C4-2B (cell line): ENCODE results near the gene CBX3.

Experiments used
- H3K27ac ChIP-seq: fragments of 450-650 bp; 2 replicates; pipeline ENCODE4 v1.5.1; 2017
- ZFX ChIP-seq: fragments of 450-650 bp; IDR thresholded peaks from 2 replicates; pipeline ENCODE4 v1.6.1; 2017
- TF ChIP-seq, protein P1 (sequence below): fragments of 450-650 bp; conservative IDR thresholded peaks from 2 replicates; pipeline ENCODE4 v1.5.1; 2017; ENCODE audit warnings: mild to moderate bottlenecking

Gene CBX3

DNA sequence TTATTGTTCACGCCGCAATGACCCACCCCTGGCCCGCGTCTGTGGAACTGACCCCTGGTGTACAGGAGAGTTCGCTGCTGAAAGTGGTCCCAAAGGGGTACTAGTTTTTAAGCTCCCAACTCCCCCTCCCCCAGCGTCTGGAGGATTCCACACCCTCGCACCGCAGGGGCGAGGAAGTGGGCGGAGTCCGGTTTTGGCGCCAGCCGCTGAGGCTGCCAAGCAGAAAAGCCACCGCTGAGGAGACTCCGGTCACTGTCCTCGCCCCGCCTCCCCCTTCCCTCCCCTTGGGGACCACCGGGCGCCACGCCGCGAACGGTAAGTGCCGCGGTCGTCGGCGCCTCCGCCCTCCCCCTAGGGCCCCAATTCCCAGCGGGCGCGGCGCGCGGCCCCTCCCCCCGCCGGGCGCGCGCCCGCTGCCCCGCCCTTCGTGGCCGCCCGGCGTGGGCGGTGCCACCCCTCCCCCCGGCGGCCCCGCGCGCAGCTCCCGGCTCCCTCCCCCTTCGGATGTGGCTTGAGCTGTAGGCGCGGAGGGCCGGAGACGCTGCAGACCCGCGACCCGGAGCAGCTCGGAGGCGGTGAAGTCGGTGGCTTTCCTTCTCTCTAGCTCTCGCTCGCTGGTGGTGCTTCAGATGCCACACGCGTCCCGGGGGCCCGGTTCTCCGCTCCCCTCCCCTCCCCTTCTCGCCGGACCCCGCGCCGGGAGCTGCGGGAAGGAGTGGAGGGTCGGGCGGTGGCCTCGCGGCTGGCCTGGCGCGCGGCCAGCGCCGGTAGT, at the start of gene CBX3:
Gene CBX3, plus strand, starts transcription at position 499 of the 772 bp plus-strand sequence. CDS start 1,254 bp downstream, outside the sequence.
- peak within 1 kb of the TSS; percentile 100 for H3K27ac ChIP-seq
- TF ChIP-seq ZFX: no peak
- TF ChIP-seq, protein P1, sequence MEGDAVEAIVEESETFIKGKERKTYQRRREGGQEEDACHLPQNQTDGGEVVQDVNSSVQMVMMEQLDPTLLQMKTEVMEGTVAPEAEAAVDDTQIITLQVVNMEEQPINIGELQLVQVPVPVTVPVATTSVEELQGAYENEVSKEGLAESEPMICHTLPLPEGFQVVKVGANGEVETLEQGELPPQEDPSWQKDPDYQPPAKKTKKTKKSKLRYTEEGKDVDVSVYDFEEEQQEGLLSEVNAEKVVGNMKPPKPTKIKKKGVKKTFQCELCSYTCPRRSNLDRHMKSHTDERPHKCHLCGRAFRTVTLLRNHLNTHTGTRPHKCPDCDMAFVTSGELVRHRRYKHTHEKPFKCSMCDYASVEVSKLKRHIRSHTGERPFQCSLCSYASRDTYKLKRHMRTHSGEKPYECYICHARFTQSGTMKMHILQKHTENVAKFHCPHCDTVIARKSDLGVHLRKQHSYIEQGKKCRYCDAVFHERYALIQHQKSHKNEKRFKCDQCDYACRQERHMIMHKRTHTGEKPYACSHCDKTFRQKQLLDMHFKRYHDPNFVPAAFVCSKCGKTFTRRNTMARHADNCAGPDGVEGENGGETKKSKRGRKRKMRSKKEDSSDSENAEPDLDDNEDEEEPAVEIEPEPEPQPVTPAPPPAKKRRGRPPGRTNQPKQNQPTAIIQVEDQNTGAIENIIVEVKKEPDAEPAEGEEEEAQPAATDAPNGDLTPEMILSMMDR: no peak

DNA sequence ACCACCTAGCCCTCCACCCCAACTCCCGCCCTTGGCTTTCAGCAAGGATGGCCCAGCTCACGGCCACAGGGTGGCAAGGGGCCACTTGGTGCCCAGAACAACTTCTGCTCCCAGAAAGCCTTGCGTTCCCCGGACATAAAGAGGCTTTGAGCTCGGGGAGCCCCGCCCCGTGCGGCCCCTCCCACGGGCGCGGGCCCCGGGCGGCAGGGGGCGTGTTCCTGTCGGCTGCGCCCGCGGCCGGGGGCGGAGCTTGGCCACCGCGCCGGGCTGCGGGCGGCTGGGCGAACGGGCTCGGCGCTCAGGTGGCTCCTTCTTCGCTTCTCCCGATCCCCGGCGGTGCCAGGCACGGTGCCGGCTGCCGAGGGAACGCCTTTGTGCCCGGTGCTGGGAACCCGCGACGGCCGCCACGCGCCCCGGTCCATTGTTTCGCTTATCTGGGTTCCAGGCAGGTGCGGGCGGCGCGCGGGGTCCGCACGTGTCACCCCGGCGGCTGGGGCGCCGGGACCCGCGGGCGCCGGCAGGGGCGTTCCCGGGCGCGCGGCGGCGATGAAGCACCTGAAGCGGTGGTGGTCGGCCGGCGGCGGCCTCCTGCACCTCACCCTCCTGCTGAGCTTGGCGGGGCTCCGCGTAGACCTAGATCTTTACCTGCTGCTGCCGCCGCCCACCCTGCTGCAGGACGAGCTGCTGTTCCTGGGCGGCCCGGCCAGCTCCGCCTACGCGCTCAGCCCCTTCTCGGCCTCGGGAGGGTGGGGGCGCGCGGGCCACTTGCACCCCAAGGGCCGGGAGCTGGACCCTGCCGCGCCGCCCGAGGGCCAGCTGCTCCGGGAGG, 49.4 kb upstream of the CBX3 start, which contains the start of gene NFE2L3:
Gene NFE2L3, plus strand, starts transcription at position 246 of the 829 bp plus-strand sequence. Its CDS starts 301 bp downstream, at position 547.
- TF ChIP-seq, protein P1: no peak; the same call in 1 of the 2 replicates
- TF ChIP-seq ZFX: no peak
- peak within 1 kb of the TSS; percentile 61 for H3K27ac ChIP-seq

DNA sequence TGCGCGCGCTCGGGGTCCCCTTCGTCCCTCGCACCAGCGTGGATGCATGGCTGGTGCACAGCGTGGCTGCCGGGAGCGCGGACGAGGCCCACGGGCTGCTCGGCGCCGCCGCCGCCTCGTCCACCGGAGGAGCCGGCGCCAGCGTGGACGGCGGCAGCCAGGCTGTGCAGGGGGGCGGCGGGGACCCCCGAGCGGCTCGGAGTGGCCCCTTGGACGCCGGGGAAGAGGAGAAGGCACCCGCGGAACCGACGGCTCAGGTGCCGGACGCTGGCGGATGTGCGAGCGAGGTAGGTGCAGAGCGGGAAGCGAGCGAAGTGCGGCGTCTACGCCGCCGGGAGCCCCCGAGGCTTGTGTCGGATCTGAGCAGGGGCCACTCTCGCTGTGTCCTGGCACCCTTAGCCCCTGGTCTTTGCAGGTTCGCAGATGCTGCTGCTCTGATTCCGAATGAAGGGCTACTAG, 48.7 kb upstream of the CBX3 start:
- peak overlapping the region; percentile 61 for H3K27ac ChIP-seq

DNA sequence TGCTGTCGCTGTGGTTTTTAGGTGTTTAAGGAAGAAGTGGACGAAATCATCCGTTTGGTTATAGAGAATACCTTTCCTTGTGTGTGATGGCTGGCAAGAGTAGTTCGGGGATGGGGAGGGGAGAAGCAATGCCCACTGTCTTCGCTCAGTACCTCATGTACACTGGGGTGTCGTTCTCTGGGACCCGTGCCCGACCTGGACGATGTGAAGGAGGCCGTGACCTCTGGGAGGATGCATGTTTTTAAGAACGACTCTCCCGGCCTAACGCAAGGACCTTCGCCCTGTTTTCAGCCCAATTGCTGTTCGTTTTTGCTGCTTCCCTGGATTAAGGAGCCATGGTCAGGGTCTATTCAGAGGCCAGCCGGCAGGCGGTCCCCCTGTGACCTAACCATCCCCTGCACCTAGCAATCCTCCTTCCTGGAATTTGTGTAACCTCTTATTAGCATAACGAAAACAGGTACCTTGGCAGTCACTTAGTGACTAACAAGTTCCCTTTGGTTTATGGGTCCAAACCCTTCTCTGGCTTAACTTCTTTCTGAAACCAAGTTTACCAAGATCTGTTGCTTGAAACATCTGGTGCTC, 48.2 kb upstream of the CBX3 start:
- TF ChIP-seq ZFX: no peak
- TF ChIP-seq, protein P1: no peak
- no peak overlapping the region for H3K27ac ChIP-seq

DNA sequence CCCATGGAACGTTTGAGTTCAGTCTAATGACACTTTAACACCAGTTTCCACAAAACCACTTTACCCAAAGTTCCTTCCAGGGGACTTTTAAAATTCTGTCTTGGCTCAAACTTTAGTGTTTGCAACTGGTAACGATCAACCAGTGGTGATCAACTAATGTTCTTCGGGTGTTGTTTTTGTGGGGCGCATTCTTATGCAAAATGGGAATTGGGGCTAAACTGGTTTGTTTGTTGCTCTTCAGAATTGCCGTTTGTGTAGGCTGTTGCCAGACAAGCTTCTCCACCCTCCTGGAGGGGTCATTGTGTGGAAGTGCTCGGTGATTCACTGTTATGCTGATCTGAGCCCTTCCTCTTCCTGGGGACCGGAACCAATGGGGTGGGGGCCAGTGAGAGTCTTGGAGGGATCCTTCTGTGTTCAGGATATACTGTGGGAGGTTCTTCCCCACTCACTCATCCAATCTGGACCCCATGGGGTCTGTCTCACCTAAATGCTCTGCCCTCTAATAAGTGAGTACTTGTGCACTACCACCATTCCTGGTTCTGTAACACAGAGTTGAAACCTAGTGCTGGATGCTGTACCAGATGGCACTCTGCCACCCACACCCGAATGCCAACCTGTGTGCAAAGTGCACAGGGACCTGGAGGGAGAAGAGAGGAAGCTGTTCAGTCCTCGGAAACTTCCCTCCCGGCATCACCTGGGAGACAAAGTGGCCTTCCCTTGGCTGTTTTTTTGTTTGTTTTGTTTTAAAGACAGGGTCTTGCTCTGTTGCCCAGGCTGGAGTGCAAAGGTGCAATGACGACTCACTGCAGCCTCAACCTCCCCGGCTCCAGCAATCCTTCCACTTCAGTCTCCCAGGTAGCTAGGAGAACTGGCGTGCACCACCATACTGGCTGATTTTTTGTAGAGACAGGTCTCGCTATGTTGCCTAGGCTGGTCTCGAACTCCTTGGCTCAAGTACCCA, 47.4 kb upstream of the CBX3 start:
- H3K27ac ChIP-seq: no peak overlapping the region
- no peak for TF ChIP-seq ZFX
- TF ChIP-seq, protein P1: no peak

DNA sequence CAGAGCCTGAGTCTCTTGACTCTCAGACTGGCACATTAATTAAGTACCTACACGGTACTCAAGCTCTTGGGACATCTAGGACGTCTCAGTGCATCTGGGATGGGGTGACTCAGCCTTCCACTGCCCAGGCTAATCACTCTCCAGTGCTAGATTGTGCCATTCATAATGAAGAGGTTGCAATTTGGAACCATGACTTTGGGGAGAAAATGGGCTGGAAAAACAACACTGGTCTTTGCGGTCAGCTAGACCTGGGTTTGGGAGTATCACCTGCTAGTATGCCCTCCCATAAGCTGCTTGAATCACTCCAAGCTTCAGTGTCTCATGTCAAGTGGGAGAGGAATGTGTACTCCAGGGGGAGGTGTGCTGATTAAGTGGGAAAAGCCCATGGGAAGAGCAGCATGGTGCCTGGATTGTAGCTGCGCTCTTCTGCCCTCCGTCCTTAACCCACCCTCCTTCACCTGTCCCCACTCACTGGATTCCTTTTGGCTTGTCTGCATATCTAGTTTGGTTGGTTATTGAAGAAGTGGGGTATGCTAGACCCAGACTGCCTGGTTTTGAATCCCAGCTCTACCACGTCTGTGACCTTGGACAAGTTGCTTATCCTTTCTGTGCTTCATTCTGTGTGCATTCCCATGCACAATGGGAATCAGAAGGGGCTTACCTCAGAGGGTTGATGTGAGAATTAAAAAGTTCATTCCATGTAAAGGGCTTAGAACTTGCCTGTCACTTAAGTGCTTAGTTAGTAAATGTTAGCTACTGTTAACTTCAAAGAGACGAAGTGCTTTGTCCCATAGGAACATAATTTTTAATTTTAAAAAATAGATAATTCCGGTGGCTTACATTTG, 45.8 kb upstream of the CBX3 start:
- TF ChIP-seq ZFX: no peak
- TF ChIP-seq, protein P1: no peak
- no peak overlapping the region for H3K27ac ChIP-seq
